Measurements from ENCODE around the gene POLE4. TPM values are rescaled to one million over a fixed set of nuclear protein-coding genes. Genes with fewer than 3 reads are reported as not detected.
A peak's percentile ranks its signal among the peaks of the same experiment; 100 is the strongest.

Gene POLE4
- total and polyA plus RNA-seq, 3 donors from 2014 or later = 28.0 to 66.1 (median 37.8) TPM

- no peak for DNase-seq
- TF ChIP-seq POLR2A (IDR thresholded peaks at IDR 0.05) (no peak), CTCF (IDR thresholded peaks at IDR 0.05) (no peak)
- Histone ChIP-seq H3K36me3 (ENCODE audit: low read depth, missing control alignments) (no peaks in the 10 kb centered on the region), H3K4me1 (peaks cover 6% of the 10 kb centered on the region), H3K27me3 (no peaks in the 10 kb centered on the region), H3K9me3 (no peaks in the 10 kb centered on the region), H3K27ac (peak overlapping the region; percentile 93 to 96), H3K4me3 (peak overlapping the region; percentile 69 to 80)
- intact Hi-C loops (cut with DNase I; ENCODE audit: low total_unique reads) = no loop called here
- 58 to 70% methylated on average over 10 of the region's 10 CpGs for WGBS, 2 donors
Observed at GRCh38 chr2:74959106-74959751, 786 bp downstream of the POLE4 start.

GRCh38 chr2:74966887-74967286, 8.4 kb downstream of the POLE4 start:
- Histone ChIP-seq H3K27me3 (no peaks in the 10 kb centered on the region), H3K4me1 (no peaks in the 10 kb centered on the region), H3K36me3 (ENCODE audit: low read depth, missing control alignments) (no peaks in the 10 kb centered on the region), H3K27ac (no peak overlapping the region), H3K4me3 (no peak overlapping the region), H3K9me3 (no peaks in the 10 kb centered on the region)
- intact Hi-C loops (cut with DNase I; ENCODE audit: low total_unique reads) = no loop called here
- no peak for DNase-seq
- no peak for TF ChIP-seq CTCF (IDR thresholded peaks at IDR 0.05)
- no peak for TF ChIP-seq POLR2A (IDR thresholded peaks at IDR 0.05)
- 96 to 98% methylated on average over 1 of the region's 1 CpG for WGBS, 2 donors

- intact Hi-C loops (cut with DNase I; ENCODE audit: low total_unique reads) = no loop called here
- Histone ChIP-seq H3K4me3 (no peak overlapping the region), H3K36me3 (ENCODE audit: low read depth, missing control alignments) (no peaks in the 10 kb centered on the region), H3K4me1 (no peaks in the 10 kb centered on the region), H3K27ac (no peak overlapping the region), H3K9me3 (no peaks in the 10 kb centered on the region), H3K27me3 (no peaks in the 10 kb centered on the region)
- TF ChIP-seq POLR2A (IDR thresholded peaks at IDR 0.05) (no peak), CTCF (IDR thresholded peaks at IDR 0.05) (no peak)
- no peak for DNase-seq
- 80 to 85% methylated on average over 7 of the region's 7 CpGs for WGBS, 2 donors
Observed at GRCh38 chr2:74975016-74975415, 16.6 kb downstream of the POLE4 start.

- no peak overlapping the region for H3K27ac ChIP-seq
Observed at GRCh38 chr2:74979844-74980243, 21.4 kb downstream of the POLE4 start.

More at GRCh38 chr2:74979844-74980243, 21.4 kb downstream of the POLE4 start:
- intact Hi-C loops (cut with DNase I; ENCODE audit: low total_unique reads) = no loop called here
- Histone ChIP-seq H3K4me3 (no peak overlapping the region), H3K27me3 (no peaks in the 10 kb centered on the region), H3K4me1 (no peaks in the 10 kb centered on the region), H3K36me3 (ENCODE audit: low read depth, missing control alignments) (no peaks in the 10 kb centered on the region), H3K9me3 (no peaks in the 10 kb centered on the region)
- no peak for DNase-seq
- no peak for TF ChIP-seq CTCF (IDR thresholded peaks at IDR 0.05)
- TF ChIP-seq POLR2A (IDR thresholded peaks at IDR 0.05) = no peak

Data from testis (tissue), 3 donors.